IMR-90 (cell line): ENCODE measurements around the gene ZNF175. TPM values are rescaled to one million over a fixed set of nuclear protein-coding genes. Genes with fewer than 3 reads are reported as not detected.

Experiments used
- ATAC-seq: fragments of 200-7000 bp; cut with Tn5 transposase; 2 replicates; pipeline ENCODE4 v1.9.1; 2020; ENCODE audit warnings: low read depth, mild to moderate bottlenecking, moderate library complexity
- BruUV-seq: library from RNA; stranded (reverse); fragments of 400-500 nt; replicated peaks from 2 replicates; lab custom pipeline; 2021; lab: Mats Ljungman, UMichigan
- CTCF ChIA-PET: fragments of 300-600 bp; formaldehyde crosslinking; extraction: SDS; loops from one replicate; lab custom pipeline; 2021; ENCODE audit warnings: antibody characterized with exemption; lab: Yijun Ruan, JAX
- POLR2A ChIA-PET: fragments of 300-600 bp; sonication (Branson Sonifier 250); formaldehyde crosslinking; loops from one replicate; lab custom pipeline; 2022; ENCODE audit warnings: antibody characterized with exemption; ENCODE audit not compliant: unreplicated experiment; lab: Charles Lee
- DNase-seq: peaks from one replicate; pipeline ENCODE4 v3.0.0; 2013
- H2AFZ ChIP-seq: replicated peaks from 2 replicates; pipeline ENCODE3; 2013; ENCODE audit warnings: low read length, mild to moderate bottlenecking; ENCODE audit not compliant: poor library complexity
- H2AK5ac ChIP-seq: 2 replicates; pipeline ENCODE4 v1.6.1; 2013; ENCODE audit warnings: low read depth, low read length, inconsistent platforms
- H2AK9ac ChIP-seq: replicated peaks from 2 replicates; pipeline ENCODE3; 2013; ENCODE audit warnings: mild to moderate bottlenecking, low read depth, low read length, moderate library complexity; ENCODE audit not compliant: poor library complexity
- H2BK120ac ChIP-seq: 2 replicates; pipeline ENCODE4 v1.6.1; 2013; ENCODE audit warnings: low read depth, low read length, inconsistent platforms
- H2BK15ac ChIP-seq: 3 replicates; pipeline ENCODE4 v1.6.1; 2013; ENCODE audit warnings: low read depth, low read length, inconsistent platforms
- H2BK20ac ChIP-seq: 2 replicates; pipeline ENCODE4 v1.6.1; 2013; ENCODE audit warnings: low read depth, mild to moderate bottlenecking, inconsistent platforms, low read length, moderate library complexity
- H2BK5ac ChIP-seq: 2 replicates; pipeline ENCODE4 v1.6.1; 2013; ENCODE audit warnings: mild to moderate bottlenecking, low read depth, low read length, inconsistent platforms; ENCODE audit not compliant: poor library complexity, severe bottlenecking
- H3K14ac ChIP-seq: replicated peaks from 2 replicates; pipeline ENCODE4 v1.6.1; 2013; ENCODE audit warnings: low read depth, low read length, inconsistent platforms
- H3K18ac ChIP-seq: 2 replicates; pipeline ENCODE4 v1.6.1; 2013; ENCODE audit warnings: low read depth, low read length, control low read depth
- H3K23ac ChIP-seq: 2 replicates; pipeline ENCODE4 v1.6.1; 2013; ENCODE audit warnings: low read depth, low read length, inconsistent platforms
- H3K27ac ChIP-seq: 2 replicates; pipeline ENCODE4 v1.5.1; 2013; ENCODE audit warnings: mild to moderate bottlenecking, control low read depth, low read length; ENCODE audit not compliant: insufficient read depth
- H3K27me3 ChIP-seq: 2 replicates; pipeline ENCODE4 v1.6.1; 2013; ENCODE audit warnings: low read length; ENCODE audit not compliant: control insufficient read depth, insufficient read depth
- H3K36me3 ChIP-seq: 2 replicates; pipeline ENCODE4 v1.6.1; 2013; ENCODE audit warnings: low read length, mixed read lengths; ENCODE audit not compliant: control insufficient read depth, insufficient read depth
- H3K4ac ChIP-seq: 2 replicates; pipeline ENCODE4 v1.6.1; 2013; ENCODE audit warnings: low read depth, low read length, inconsistent platforms
- H3K4me1 ChIP-seq: 2 replicates; pipeline ENCODE4 v1.6.1; 2013; ENCODE audit warnings: low read length, mixed read lengths; ENCODE audit not compliant: control insufficient read depth, insufficient read depth
- H3K4me2 ChIP-seq: 2 replicates; pipeline ENCODE4 v1.6.1; 2013; ENCODE audit warnings: low read depth, mild to moderate bottlenecking, control low read depth, low read length, moderate library complexity
- H3K4me3 ChIP-seq: 2 replicates; pipeline ENCODE4 v1.5.1; 2013; ENCODE audit warnings: low read depth, mild to moderate bottlenecking, control low read depth, low read length, moderate library complexity; ENCODE audit not compliant: insufficient read depth
- H3K56ac ChIP-seq: 2 replicates; pipeline ENCODE4 v1.6.1; 2013; ENCODE audit warnings: low read length, inconsistent platforms; ENCODE audit not compliant: insufficient read depth; ENCODE audit errors: extremely low read depth
- H3K79me1 ChIP-seq, 2 experiments: 2 replicates each; pipeline ENCODE4 v1.6.1; 2013; ENCODE audit warnings: low read length in 2 of 2, inconsistent platforms in 1 of 2, low read depth in 1 of 2
- H3K9ac ChIP-seq: 2 replicates; pipeline ENCODE4 v1.6.1; 2013; ENCODE audit warnings: low read depth, low read length, control low read depth
- H3K9me1 ChIP-seq: 2 replicates; pipeline ENCODE4 v1.6.1; 2013; ENCODE audit warnings: low read length, inconsistent platforms; ENCODE audit not compliant: insufficient read depth
- H3K9me3 ChIP-seq: 2 replicates; pipeline ENCODE4 v1.6.1; 2013; ENCODE audit warnings: low read length; ENCODE audit not compliant: control insufficient read depth, insufficient read depth
- H4K20me1 ChIP-seq: 2 replicates; pipeline ENCODE4 v1.6.1; 2013; ENCODE audit warnings: low read length, inconsistent platforms; ENCODE audit not compliant: insufficient read depth
- H4K5ac ChIP-seq: 2 replicates; pipeline ENCODE4 v1.6.1; 2013; ENCODE audit warnings: mild to moderate bottlenecking, low read depth, low read length, control low read depth
- H4K8ac ChIP-seq, 2 experiments: 2 replicates each; pipeline ENCODE4 v1.6.1; 2013; ENCODE audit warnings: low read depth in 2 of 2, low read length in 2 of 2, control low read depth in 1 of 2, inconsistent platforms in 1 of 2
- H4K91ac ChIP-seq: 2 replicates; pipeline ENCODE4 v1.6.1; 2013; ENCODE audit warnings: low read depth, low read length, inconsistent platforms; ENCODE audit not compliant: insufficient read depth
- BHLHE40 ChIP-seq: fragments of 150-350 bp; IDR thresholded peaks from 2 replicates; pipeline ENCODE4 v1.6.1; 2016; ENCODE audit warnings: mild to moderate bottlenecking, low read depth, low read length
- CEBPB ChIP-seq: IDR thresholded peaks from 2 replicates; pipeline ENCODE4 v1.6.1; 2012; ENCODE audit warnings: low read depth, low read length, improper control_type of control experiment
- CTCF ChIP-seq: conservative IDR thresholded peaks from 2 replicates; pipeline ENCODE4 v1.5.1; 2012; ENCODE audit warnings: mild to moderate bottlenecking, low read depth, low read length, improper control_type of control experiment
- ELK1 ChIP-seq: fragments of 150-350 bp; IDR thresholded peaks from 2 replicates; pipeline ENCODE4 v1.6.1; 2016; ENCODE audit warnings: low read depth, mild to moderate bottlenecking, low read length, moderate library complexity, borderline replicate concordance
- FOS ChIP-seq: fragments of 150-350 bp; IDR thresholded peaks from 2 replicates; pipeline ENCODE4 v1.6.1; 2016; ENCODE audit warnings: low read depth, low read length
- WGBS, 2 experiments: methylation state at CpG; one replicate each; pipeline versions ENCODE4 v1.1.5 to v1.1.7; 2013; ENCODE audit warnings: missing lambda C conversion rate in 2 of 2; ENCODE audit not compliant: insufficient read length in 1 of 2; ENCODE audit errors: extremely low coverage in 2 of 2; 5-methylcytosine and 5-hydroxymethylcytosine counted together
- dilution Hi-C: fragments of 300-500 bp; cut with HindIII; formaldehyde crosslinking; loops from one replicate; pipeline ENCODE4 v1.14.3; 2018; ENCODE audit warnings: low sequenced_read_pairs; ENCODE audit not compliant: unreplicated experiment
- in situ Hi-C: fragments of 300-500 bp; cut with MboI; formaldehyde crosslinking; loops from 3 replicates; pipeline ENCODE4 v1.14.3; 2019; ENCODE audit warnings: low sequenced_read_pairs, inconsistent platforms, mixed read lengths
- intact Hi-C: fragments of 100-400 bp; cut with micrococcal nuclease; formaldehyde crosslinking; loops from 2 replicates; pipeline ENCODE4 v1.10.0; 2022
- polyA plus RNA-seq, 3 experiments: library from polyadenylated mRNA; depleted of rRNA; stranded (reverse); fragments of >200 nt; gene quantifications; 2 replicates each; pipeline ENCODE4 v1.2.3, GENCODE V29; 2012; ENCODE audit warnings: low replicate concordance in 1 of 3
- total RNA-seq: library from RNA; depleted of rRNA; stranded (reverse); fragments of >200 nt; gene quantifications from 2 replicates; pipeline ENCODE4 v1.2.3, GENCODE V29; 2012

Gene ZNF175
- total and polyA plus RNA-seq, 2 of the 4 experiments (the other 2 are of a cell fraction), result 3.6 to 8.4 TPM

- Histone ChIP-seq H2BK20ac (no peak overlapping the region), H2AK9ac (no peak overlapping the region), H3K4me2 (no peak overlapping the region), H3K79me1 (no peaks in the 10 kb centered on the region), H3K9me1 (no peaks in the 10 kb centered on the region), H3K4ac (no peak overlapping the region), H3K27ac (no peak overlapping the region), H3K4me3 (no peak overlapping the region), H3K4me1 (no peaks in the 10 kb centered on the region), H2BK15ac (no peak overlapping the region), H4K20me1 (no peaks in the 10 kb centered on the region), H2BK5ac (no peak overlapping the region), H2BK120ac (no peak overlapping the region), H3K56ac (no peak overlapping the region), H4K8ac (no peak overlapping the region), H3K18ac (no peak overlapping the region), H4K5ac (no peak overlapping the region), H2AFZ (no peak overlapping the region), H3K23ac (no peak overlapping the region), H3K27me3 (no peaks in the 10 kb centered on the region), H2AK5ac (no peak overlapping the region), H3K9ac (no peak overlapping the region), H3K14ac (no peak overlapping the region), H4K91ac (no peak overlapping the region), H3K9me3 (no peaks in the 10 kb centered on the region), H3K36me3 (no peaks in the 10 kb centered on the region)
- BruUV-seq, result no TSS peak
- 80% methylated on average over 1 of the region's 5 CpGs; no CpG with 5 or more reads in 1 of the 2 experiments for WGBS, 2 experiments
- no peak for ATAC-seq
- DNase-seq, result no peak
- CTCF ChIA-PET, result no interaction called here
- no peak for TF ChIP-seq FOS
- no peak for TF ChIP-seq CTCF
- no peak for TF ChIP-seq ELK1
- no peak for TF ChIP-seq CEBPB
- no peak for TF ChIP-seq BHLHE40
- intact Hi-C loops (no loop called here), in situ Hi-C loops (no loop called here), dilution Hi-C loops (no loop called here)
- POLR2A ChIA-PET, result no interaction called here
Observed at GRCh38 chr19:51546107-51546649, 24.9 kb upstream of the ZNF175 start.
